Vagina (tissue), 2 donors: ENCODE results near the gene SH3BGR.

Experiments used
- CTCF ChIP-seq, 3 experiments: fragments of 450-650 bp in 2 of 3; fragments of 200-600 bp in 1 of 3; sonication (generic) in 1 of 3; IDR thresholded peaks; one replicate each; pipeline ENCODE4 v1.5.1; 2017 to 2019; ENCODE audit warnings: antibody characterized with exemption in 3 of 3, mild to moderate bottlenecking in 2 of 3, moderate library complexity in 2 of 3
- POLR2A ChIP-seq, 2 donors: fragments of 450-650 bp; IDR thresholded peaks; one replicate each; pipeline ENCODE4 v1.6.1; 2017; ENCODE audit warnings: antibody characterized with exemption in 2 of 2, mild to moderate bottlenecking in 2 of 2, moderate library complexity in 2 of 2
- POLR2AphosphoS5 ChIP-seq, 2 donors: sonication (generic); formaldehyde crosslinking; IDR thresholded peaks; one replicate each; pipeline ENCODE4 v1.9.0; 2017; ENCODE audit warnings: antibody characterized with exemption in 2 of 2, mild to moderate bottlenecking in 2 of 2, low read depth in 1 of 2; ENCODE audit not compliant: insufficient read depth in 1 of 2

GRCh38 chr21:39430457-39430856, 21.3 kb upstream of the SH3BGR start:
- TF ChIP-seq CTCF (IDR thresholded peaks at IDR 0.05) (no peak), POLR2A (IDR thresholded peaks at IDR 0.05) (no peak), POLR2AphosphoS5 (IDR thresholded peaks at IDR 0.05; ENCODE audit: insufficient read depth in 1 of 2, low read depth in 1 of 2) (no peak)
